GM18508 (cell line): ENCODE results near the gene MAGEB17.
A peak's percentile ranks its signal among the peaks of the same experiment; 100 is the strongest.
"Not testable (repeated sequence)": the region's sequence is repeated elsewhere in the genome, so short reads cannot be mapped to it uniquely, and the experiment has no call there.

Experiments
- ATAC-seq: cut with Tn5 transposase; IDR thresholded peaks from one replicate; pipeline ENCODE4 v1.9.1; 2021; ENCODE audit warnings: moderate number of reproducible peaks; ENCODE audit not compliant: insufficient read depth, unreplicated experiment

The MAGEB17 gene, protein sequence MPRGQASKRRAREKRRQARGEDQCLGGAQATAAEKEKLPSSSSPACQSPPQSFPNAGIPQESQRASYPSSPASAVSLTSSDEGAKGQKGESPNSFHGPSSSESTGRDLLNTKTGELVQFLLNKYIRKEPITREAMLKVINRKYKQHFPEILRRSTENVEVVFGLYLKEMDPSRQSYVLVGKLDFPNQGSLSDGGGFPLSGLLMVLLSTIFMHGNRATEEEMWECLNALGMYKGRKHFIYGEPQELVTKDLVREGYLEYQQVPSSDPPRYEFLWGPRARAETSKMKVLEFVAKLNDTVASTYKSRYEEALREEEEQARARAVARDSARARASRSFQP

GRCh38 chrX:16167181-16167580 lies at the start of gene MAGEB17:
Gene MAGEB17 (plus strand): TSS chrX:16167481. CDS start chrX:16170383, 2,902 bp downstream.
- ATAC-seq, result no peak

- peak; percentile 73 for ATAC-seq
Observed at GRCh38 chrX:16119353-16120220, 47.7 kb upstream of the MAGEB17 start.

- no peak for ATAC-seq
Observed at GRCh38 chrX:16120431-16120830, 46.9 kb upstream of the MAGEB17 start.

DNA sequence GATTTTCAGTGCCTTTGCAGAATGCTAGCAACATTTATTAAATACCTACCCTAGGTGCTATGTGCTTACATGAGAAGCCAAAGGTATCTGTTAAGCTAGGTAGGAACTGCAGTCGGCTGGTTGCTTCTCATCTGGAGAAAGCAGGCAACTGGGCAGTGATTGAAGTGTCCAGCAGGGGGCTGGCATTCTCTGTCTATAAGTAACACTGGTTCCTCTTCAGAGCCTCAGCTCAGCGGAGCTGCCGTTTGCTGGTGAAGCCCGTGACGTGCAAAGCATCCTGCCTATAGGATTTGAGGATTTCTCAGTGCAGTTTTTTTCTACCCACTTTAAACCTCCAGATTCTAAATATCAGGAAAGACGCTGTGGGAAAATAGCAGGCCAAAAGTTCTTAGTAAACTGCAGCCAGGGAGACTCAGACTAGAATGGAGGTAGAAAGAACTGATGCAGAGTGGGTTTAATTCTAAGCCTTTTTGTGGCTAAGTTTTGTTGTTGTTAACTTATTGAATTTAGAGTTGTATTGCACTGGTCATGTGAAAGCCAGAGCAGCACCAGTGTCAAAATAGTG lies 44.0 kb upstream of the MAGEB17 start, which contains the start of gene GRPR:
Gene GRPR (plus strand): TSS at position 344 of the 565 bp plus-strand sequence. CDS start 389 bp downstream, outside the sequence.
- ATAC-seq, result peak; percentile 46

DNA sequence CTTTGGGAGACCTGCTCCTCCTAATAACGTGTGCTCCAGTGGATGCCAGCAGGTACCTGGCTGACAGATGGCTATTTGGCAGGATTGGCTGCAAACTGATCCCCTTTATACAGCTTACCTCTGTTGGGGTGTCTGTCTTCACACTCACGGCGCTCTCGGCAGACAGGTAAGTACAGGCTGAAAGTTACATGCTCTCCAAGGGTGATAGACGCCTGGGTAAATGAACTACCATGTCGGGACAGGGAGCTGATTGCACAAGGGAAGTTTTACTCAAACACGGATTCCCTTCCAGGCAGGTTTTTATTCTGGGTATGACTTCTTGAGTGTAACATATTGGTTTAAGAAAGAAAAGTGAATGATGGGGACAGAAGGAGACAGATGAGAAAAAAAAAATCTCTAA lies 43.1 kb upstream of the MAGEB17 start:
- ATAC-seq, result no peak

DNA sequence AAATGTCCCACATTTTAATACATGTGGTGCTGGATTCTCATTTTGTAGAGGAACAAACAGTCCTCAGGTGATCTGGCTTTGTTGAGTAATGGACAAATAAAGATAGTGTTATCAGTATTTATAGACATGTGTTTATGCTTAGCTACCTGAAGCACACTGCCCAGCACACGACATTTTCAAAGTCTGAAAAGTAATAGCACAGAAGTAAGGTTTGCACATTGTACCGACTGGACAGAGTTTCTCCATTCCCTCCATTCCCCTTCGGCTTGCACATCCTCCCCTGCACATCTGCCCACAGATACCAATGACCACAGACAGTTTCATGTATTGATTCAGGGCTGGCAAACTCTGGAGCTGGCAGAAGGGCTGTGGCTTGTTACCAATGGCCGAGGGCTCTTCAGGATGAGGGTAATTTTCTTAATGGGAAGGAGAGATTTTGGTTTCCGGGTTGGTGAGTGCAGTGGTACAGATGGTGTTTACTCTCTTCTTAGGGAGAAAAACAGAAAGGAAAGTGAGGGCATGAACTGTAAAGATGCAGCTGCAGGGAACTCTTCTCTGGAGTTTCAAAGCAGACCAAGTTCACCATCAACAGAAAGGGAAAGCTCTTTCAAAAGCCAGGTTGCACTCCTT lies 41.6 kb upstream of the MAGEB17 start:
- no peak for ATAC-seq

DNA sequence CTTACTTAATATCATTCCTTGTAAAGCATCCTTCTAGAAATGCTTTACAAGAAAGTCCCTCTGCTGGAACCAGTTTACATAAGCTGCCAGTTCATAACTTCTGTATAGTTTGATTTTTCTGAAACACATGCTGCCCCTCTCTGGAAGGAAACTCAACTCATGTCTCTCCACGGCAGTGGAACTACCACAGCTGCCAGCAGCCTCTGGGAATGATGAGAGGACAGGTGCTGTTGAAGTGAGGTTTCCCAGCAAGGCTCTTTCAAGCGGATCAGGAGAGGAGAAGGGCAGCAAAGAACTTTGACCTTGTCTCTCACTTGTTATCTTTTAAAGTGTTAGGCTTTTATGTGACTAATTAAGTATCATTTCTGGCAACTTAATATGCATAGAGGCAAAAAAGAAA lies 36.6 kb upstream of the MAGEB17 start:
- no peak for ATAC-seq

DNA sequence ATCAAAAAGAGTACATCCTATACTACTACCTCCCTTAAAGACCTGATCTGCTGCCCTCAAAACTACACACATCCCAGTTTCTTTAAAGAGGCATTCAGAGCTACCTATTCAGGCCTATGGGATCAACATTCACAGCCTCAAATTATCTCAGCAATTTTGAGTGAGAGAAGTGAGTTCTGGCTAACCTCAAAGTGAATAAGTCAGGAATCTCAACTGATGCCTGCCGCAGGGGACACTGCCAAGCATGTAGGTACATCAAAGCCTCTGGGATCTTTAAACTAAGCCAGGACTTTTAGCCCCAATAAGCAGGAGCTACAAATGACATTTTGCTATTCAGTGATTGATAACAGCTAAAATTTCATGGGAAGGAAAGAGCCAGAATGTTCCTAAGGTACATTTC lies 32.3 kb upstream of the MAGEB17 start:
- ATAC-seq, result no peak

- ATAC-seq, result no peak
Observed at GRCh38 chrX:16136080-16136479, 31.2 kb upstream of the MAGEB17 start.

GRCh38 chrX:16137416-16138107 lies 29.7 kb upstream of the MAGEB17 start:
- peak; percentile 54 for ATAC-seq

- ATAC-seq, result peak; percentile 39
Observed at GRCh38 chrX:16138108-16138427, 29.2 kb upstream of the MAGEB17 start.

DNA sequence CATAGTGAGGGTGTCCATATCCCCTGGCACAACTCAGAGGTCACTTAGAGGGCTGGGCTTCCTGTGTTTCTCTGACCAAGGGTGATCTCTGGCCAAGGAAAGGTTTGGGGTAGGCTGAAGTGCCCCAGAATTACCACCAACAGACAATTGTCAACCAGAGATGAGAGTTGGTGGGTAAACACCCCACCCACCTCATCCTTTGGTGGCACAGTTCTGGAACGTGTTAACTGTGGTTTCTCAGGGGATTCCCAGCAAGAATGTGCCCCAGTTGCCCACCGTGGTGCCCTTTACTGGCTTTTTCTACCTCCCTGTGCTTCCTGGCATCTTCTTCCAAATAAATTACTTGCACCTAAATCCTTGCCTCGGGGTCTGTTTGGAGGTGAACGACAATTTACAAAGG lies 26.8 kb upstream of the MAGEB17 start:
- no peak for ATAC-seq

GRCh38 chrX:16140983-16141382 lies 26.3 kb upstream of the MAGEB17 start:
- no peak for ATAC-seq

GRCh38 chrX:16141422-16142245 lies 25.6 kb upstream of the MAGEB17 start:
- no peak for ATAC-seq

GRCh38 chrX:16142246-16142558 lies 25.1 kb upstream of the MAGEB17 start:
- no peak for ATAC-seq

DNA sequence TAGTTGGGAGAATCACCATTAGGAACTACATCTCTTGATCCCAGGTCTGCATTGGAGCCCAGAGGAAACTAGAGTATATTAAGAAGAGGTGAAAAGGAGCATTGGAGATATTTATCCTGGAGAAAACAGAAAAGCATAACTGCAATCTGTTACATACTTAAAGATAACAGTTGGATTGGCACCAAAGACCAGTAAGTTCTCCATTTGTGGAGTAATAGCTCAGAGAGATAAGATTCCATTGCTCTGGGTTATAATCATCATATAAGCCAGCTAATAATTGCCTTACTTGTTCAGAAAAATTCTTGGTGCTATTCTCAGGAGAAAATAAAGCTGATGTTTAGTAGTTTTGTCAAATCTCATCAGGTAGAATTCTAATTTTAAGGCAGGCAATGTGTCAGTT lies 23.3 kb upstream of the MAGEB17 start:
- ATAC-seq, result no peak

- no peak for ATAC-seq
Observed at GRCh38 chrX:16144420-16144819, 22.9 kb upstream of the MAGEB17 start.

- ATAC-seq, result not testable (repeated sequence)
Observed at GRCh38 chrX:16145093-16145492, 22.2 kb upstream of the MAGEB17 start.

DNA sequence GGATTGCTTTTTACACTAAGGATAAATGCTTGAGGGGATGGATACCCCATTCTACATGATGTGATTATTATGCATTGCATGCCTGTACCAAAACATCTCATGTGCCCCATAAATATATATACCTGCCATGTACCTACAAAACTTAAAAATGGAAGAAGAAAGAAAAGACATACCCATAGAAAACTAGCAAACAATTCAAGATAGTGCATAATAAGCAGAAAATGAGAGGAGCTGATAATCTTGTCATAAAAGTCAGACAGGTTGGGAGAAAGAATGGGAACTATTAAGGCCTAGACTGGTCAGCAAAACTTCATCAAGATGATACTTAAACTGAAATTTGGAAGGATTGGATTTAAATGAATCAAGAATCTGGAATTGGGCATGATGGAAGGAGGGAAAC lies 21.6 kb upstream of the MAGEB17 start:
- no peak for ATAC-seq
